Mesothelial cell of epicardium (in vitro differentiated cells): ENCODE data around the gene RAVER1. TPM values are rescaled to one million over a fixed set of nuclear protein-coding genes. Genes with fewer than 3 reads are reported as not detected.

Experiments
- DNase-seq, 2 experiments: peaks; one replicate each; pipeline ENCODE4 v3.0.0; 2021; ENCODE audit warnings: low spot score in 2 of 2; ENCODE audit not compliant: unreplicated experiment in 2 of 2
- H3K27ac Mint-ChIP-seq: 2 replicates; pipeline ENCODE4 v1.8.0; 2021; ENCODE audit warnings: mixed read lengths
- H3K27me3 Mint-ChIP-seq: 2 replicates; pipeline ENCODE4 v1.8.0; 2021; ENCODE audit warnings: low read depth, mixed read lengths
- H3K36me3 Mint-ChIP-seq: 2 replicates; pipeline ENCODE4 v1.8.0; 2021; ENCODE audit warnings: mixed read lengths
- H3K4me1 Mint-ChIP-seq: 2 replicates; pipeline ENCODE4 v1.8.0; 2021; ENCODE audit warnings: mixed read lengths
- H3K4me3 Mint-ChIP-seq: 2 replicates; pipeline ENCODE4 v1.8.0; 2021; ENCODE audit warnings: mild to moderate bottlenecking, moderate library complexity, mixed read lengths
- H3K9me3 Mint-ChIP-seq: 2 replicates; pipeline ENCODE4 v1.8.0; 2021; ENCODE audit warnings: mixed read lengths
- CTCF ChIP-seq: fragments of 200-600 bp; sonication (generic); IDR thresholded peaks from one replicate; pipeline ENCODE4 v1.5.0; 2021; ENCODE audit warnings: antibody characterized with exemption; ENCODE audit not compliant: unreplicated experiment
- total RNA-seq: library from RNA; stranded (reverse); gene quantifications from 3 replicates; pipeline ENCODE4 v1.2.1, GENCODE V29; 2021

The RAVER1 gene
- total RNA-seq, 1 donor from 2014 or later = 51.1 TPM

GRCh38 chr19:10279737-10280442, 53.4 kb downstream of the RAVER1 start:
- no peak for TF ChIP-seq CTCF
- no peaks in the 10 kb centered on the region for H3K4me1 Mint-ChIP-seq
- H3K27ac Mint-ChIP-seq = no peak overlapping the region
- no peaks in the 10 kb centered on the region for H3K9me3 Mint-ChIP-seq
- H3K27me3 Mint-ChIP-seq = peaks cover 17% of the 10 kb centered on the region
- no peak for DNase-seq
- H3K4me3 Mint-ChIP-seq = no peak overlapping the region
- H3K36me3 Mint-ChIP-seq = no peaks in the 10 kb centered on the region

- Mint-ChIP-seq H3K27ac (no peak overlapping the region), H3K27me3 (peaks cover 19% of the 10 kb centered on the region), H3K9me3 (no peaks in the 10 kb centered on the region), H3K36me3 (no peaks in the 10 kb centered on the region), H3K4me3 (no peak overlapping the region), H3K4me1 (no peaks in the 10 kb centered on the region)
- TF ChIP-seq CTCF = no peak
- DNase-seq = no peak
Observed at GRCh38 chr19:10278935-10279334, 54.4 kb downstream of the RAVER1 start.

- Mint-ChIP-seq H3K27me3 (peaks cover 15% of the 10 kb centered on the region), H3K4me1 (no peaks in the 10 kb centered on the region), H3K36me3 (no peaks in the 10 kb centered on the region), H3K9me3 (no peaks in the 10 kb centered on the region), H3K27ac (no peak overlapping the region), H3K4me3 (no peak overlapping the region)
- DNase-seq = no peak
- no peak for TF ChIP-seq CTCF
Observed at GRCh38 chr19:10277795-10278589, 55.3 kb downstream of the RAVER1 start.

GRCh38 chr19:10274589-10274988, 58.7 kb downstream of the RAVER1 start:
- Mint-ChIP-seq H3K4me1 (no peaks in the 10 kb centered on the region), H3K36me3 (no peaks in the 10 kb centered on the region), H3K4me3 (no peak overlapping the region), H3K9me3 (no peaks in the 10 kb centered on the region), H3K27me3 (peaks cover 47% of the 10 kb centered on the region), H3K27ac (no peak overlapping the region)
- no peak for TF ChIP-seq CTCF
- DNase-seq = no peak

- peak overlapping the region; percentile 15 for H3K4me3 Mint-ChIP-seq
Observed at GRCh38 chr19:10271543-10272086, 61.7 kb downstream of the RAVER1 start.

More at GRCh38 chr19:10271543-10272086, 61.7 kb downstream of the RAVER1 start:
- Mint-ChIP-seq H3K4me1 (no peaks in the 10 kb centered on the region), H3K9me3 (no peaks in the 10 kb centered on the region), H3K27me3 (peaks cover 50% of the 10 kb centered on the region), H3K36me3 (no peaks in the 10 kb centered on the region), H3K27ac (no peak overlapping the region)
- no peak for DNase-seq
- no peak for TF ChIP-seq CTCF
